ENCODE measurements around the gene CREB5.

The CREB5 gene

GRCh38 chr7:28407651-28408050 is 4.7 kb upstream of the CREB5 start:
- no peak for DNase-seq (ENCODE audit: low read depth)

GRCh38 chr7:28408105-28408959 is 4.0 kb upstream of the CREB5 start:
- DNase-seq (ENCODE audit: low read depth) = no peak

DNA sequence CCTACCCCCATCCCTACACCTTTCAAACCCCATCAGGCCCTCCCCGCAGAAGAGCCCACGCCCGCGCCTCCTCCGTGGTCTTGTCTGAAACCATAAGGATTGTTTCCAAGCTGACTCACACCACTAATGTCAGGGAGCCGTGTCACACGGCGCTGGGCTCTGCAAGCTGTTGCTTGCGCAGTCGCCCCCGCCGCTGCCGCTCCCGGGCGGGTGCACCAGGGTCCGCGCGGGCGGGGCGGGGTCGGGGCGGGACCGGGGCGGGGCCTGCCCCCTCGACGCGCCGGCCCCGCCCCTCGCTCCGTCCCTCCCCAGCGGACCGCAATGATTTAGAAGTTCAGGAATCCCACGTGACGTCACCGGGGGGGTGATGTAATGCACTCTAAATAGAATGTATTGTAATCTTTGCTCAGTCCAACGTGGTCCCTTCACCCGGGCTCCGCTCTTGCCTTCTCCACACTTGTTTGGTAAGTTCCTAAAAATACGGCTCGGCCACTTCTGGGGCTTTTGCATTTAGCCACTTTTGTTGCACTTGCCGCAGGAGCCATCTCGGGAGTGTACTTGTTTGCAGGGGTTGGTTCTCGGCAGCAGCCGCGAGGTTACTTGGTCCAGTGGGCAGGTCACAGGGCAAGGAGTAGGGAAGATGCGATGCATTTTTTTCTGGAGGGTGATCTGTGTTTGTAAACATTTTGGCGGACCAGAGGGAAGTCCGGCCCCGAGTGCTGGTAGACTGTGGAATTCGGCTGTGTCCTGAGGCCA is 3.2 kb upstream of the CREB5 start:
- DNase-seq (ENCODE audit: low read depth) = peak; percentile 22

DNA sequence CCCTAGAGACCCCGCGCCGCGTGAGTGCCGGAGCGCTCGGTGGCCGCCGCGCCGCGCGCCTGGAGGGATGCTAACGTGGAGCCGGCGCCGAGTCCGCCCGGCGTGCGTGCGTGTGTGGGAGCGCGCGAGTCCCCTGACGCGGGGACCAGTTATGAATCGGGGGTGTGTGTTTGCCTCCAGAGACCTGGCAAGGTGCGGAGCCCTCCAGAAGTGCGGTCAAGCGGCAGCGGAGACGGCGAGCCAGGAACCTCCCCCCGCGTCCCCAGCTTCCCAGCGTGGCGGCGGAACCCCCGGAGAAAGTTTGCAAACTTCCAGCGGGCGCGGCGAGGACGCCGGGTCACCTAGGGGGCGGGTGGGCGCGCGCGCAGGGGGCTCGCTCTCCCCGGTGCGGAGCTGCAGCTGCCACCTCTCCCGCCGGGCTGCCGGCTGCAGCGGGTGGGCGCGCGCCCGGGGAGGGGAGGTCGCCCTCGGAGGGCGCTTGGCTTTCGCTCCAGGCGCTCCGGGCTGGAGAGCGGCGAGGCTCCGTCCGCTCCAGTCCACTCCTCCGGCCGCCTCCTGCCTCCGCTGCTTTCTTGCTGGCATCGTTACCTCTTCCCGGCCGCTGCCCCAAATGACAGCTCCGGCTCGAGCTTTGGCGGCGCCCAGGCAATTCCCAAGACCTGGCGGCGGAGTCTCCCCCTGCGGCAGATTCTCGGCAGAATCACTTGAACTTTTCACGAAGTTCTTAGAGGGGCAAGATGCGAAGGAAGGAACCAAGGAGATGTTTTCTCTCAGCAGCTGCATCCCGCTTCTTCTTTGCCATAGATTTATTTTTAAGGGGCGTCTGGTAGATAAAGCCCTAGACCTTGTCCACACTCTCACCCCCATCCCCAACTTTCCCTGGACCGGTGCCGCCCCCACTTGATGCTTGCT is 2.3 kb upstream of the CREB5 start:
- DNase-seq (ENCODE audit: low read depth) = no peak

DNA sequence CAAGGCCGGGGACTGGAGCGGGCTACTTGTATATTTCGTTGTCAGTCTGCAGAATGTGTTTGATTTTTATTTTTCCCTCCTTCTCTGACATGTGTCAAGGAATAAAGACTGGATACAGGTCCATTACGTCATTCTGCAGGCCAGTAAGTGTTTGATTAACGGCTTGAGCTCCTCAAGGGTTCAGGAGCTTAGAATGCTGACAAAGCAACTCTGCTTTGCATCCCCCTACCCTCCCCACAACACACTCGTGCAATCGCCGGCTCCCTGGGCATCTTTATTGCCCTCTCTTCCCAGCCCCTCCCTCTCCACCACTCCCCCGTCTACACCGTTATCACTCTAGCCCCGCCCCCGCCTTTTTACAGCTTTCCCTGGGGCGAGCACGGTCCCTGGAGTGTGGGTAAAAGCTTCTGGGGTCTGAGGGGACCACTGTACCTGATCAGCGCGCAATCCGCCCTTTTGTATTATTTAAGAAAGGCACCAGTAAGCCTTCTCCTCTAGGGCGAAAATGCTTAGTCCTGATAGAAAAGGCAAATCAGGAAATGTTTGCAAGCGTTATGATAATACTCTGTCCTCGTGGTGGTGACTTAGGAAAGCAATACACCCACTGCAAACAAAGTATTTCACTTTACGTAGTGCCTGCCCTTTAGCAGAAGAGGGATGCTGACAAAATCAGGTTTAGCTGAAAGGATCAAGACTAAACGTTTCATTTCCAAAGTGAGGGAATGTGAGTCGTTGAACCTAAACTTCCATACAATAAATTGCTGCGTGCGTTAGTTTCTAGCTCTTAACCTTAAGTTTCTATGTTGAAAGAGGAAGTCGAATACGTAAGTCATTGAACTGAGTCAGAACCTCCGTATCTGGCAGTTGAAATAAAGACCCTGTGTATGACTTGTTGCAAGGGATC is 1.4 kb upstream of the CREB5 start:
- no peak for DNase-seq (ENCODE audit: low read depth)

GRCh38 chr7:28413011-28413410 is 693 bp downstream of the CREB5 start:
- DNase-seq (ENCODE audit: low read depth) = no peak

GRCh38 chr7:28414453-28414852 is 2.1 kb downstream of the CREB5 start:
- no peak for DNase-seq (ENCODE audit: low read depth)

- DNase-seq (ENCODE audit: low read depth) = no peak
These were observed 5.1 kb downstream of the CREB5 start for GRCh38 chr7:28417321-28417940.

GRCh38 chr7:28418311-28418710 is 6.0 kb downstream of the CREB5 start:
- DNase-seq (ENCODE audit: low read depth) = no peak

- DNase-seq (ENCODE audit: low read depth) = no peak
These were observed 6.6 kb downstream of the CREB5 start for GRCh38 chr7:28418966-28419365.

DNA sequence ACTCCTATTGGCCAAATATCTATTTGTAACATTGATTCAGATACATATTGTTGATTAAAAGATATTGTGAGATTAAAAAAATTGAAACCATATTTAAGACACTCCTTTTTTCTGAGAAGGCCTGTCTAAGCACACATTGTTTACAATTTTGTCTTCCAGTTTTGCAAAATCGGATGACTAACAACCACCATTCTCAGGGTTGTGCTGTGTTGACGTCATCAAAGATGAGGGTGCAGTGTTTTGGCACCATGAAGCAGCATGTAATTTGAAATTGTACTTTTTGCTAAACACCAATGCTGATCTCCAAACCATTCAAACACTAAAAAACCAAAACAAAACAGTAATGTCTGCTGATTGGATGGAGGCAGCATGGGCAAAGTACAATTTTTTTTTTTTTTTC is 7.4 kb downstream of the CREB5 start:
- DNase-seq (ENCODE audit: low read depth) = no peak

- DNase-seq (ENCODE audit: low read depth) = no peak
These were observed 10.8 kb downstream of the CREB5 start for GRCh38 chr7:28423112-28423511.

GRCh38 chr7:28423918-28424514 is 11.7 kb downstream of the CREB5 start:
- DNase-seq (ENCODE audit: low read depth) = no peak

GRCh38 chr7:28425496-28425895 is 13.2 kb downstream of the CREB5 start:
- DNase-seq (ENCODE audit: low read depth) = no peak

GRCh38 chr7:28427236-28427635 is 14.9 kb downstream of the CREB5 start:
- no peak for DNase-seq (ENCODE audit: low read depth)

GRCh38 chr7:28430616-28431015 is 18.3 kb downstream of the CREB5 start:
- no peak for DNase-seq (ENCODE audit: low read depth)

DNA sequence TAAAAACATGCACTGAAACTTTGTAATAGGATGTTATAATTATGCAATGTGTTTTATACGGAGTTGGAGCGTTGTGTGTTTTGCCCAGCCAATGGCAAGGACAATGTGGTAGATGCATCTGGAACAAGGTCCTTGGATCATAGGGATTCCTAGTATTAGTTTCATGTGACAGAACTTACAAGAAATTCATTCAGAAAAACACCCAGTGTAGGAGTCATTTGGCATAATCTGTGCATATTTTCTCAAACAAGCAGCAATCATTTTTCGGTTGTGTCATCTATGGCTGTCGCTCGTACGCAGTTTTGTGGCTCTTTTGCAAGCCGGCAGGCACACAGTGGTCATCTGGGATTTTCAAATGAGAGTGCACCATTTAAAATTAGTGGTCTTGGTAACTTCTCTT is 19.8 kb downstream of the CREB5 start:
- no peak for DNase-seq (ENCODE audit: low read depth)

- DNase-seq (ENCODE audit: low read depth) = no peak
These were observed 20.7 kb downstream of the CREB5 start for GRCh38 chr7:28433039-28433438.

- DNase-seq (ENCODE audit: low read depth) = no peak
These were observed 21.4 kb downstream of the CREB5 start for GRCh38 chr7:28433699-28434219.

DNA sequence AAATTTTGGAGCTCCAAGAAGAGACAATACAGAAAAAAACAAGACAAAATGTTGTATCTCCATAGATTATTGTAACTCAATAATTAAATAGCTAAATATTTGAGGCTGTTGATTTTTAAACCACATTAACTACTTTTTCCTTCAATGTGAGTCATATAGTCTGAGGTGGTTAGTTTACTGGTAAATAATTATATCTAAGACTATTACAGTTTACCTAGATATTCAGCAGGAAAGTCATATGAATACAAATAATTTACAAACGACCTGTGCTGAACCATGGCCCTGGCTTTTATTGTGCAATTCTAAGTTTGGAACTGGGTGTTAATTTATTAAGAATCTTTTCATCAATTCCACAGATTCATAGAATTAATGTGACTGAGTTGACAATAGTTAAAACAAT is 22.2 kb downstream of the CREB5 start:
- DNase-seq (ENCODE audit: low read depth) = no peak
